GM21381 (cell line): ENCODE results near the gene LRRC15.

Experiments
- ATAC-seq: cut with Tn5 transposase; IDR thresholded peaks from one replicate; pipeline ENCODE4 v1.9.1; 2021; ENCODE audit warnings: mild to moderate bottlenecking, moderate library complexity; ENCODE audit not compliant: unreplicated experiment

The LRRC15 gene

GRCh38 chr3:194336601-194337355, 32.8 kb downstream of the LRRC15 start:
- ATAC-seq: no peak

DNA sequence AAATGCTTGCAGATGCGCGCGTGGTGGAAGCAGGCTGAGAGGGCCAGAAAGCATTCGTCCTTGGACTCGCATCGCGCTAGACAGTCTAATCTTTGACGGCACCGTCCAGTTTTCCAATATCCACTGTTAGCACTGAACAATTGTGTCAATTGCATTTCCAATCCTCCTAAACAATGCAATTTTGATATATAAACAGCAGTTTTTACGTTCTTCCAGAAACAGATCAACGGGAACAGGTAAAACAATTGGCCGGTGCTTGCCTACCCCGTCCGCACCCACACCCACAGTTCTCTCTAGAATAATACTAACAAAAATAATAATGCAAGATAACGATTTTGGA, 35.6 kb downstream of the LRRC15 start:
- ATAC-seq: no peak

DNA sequence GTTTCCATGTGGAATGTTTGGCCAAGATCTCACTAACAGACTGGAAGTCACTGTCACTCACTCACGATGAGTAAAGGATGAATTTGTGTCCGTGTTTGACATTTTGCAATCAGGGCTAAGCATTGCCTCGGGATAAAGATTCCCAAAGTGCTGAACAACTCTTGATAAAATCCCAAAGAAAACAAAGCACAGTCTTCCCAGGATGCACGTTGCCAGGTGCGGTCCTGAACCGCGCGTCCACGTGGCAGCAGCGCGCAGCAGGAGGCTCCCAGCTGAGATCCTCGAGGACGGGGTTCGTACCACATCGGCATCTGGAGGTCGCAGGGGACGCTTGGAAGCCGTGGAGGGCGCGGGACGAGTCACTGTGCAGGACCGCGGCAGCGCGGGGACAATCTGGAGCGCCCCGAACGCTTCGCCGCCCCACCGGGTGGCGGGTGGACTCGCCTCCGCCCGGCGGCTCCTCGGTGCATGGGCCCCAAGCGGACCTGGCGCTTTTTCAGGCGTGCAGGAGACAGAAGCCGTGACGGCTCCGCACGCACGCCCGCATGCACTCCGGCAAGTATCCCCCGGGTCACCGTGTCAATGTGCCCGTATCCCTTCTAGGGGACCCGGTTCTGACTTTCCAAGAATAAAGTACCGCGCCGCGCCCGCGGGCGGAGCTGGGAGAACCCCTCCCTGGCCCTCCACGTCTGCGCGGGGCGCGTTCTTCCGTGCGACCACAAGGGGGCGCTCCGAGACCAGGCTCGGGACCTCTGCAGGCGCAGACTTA, 36.1 kb downstream of the LRRC15 start:
- peak; percentile 93 for ATAC-seq

GRCh38 chr3:194332858-194333211, 36.7 kb downstream of the LRRC15 start:
- ATAC-seq: no peak

DNA sequence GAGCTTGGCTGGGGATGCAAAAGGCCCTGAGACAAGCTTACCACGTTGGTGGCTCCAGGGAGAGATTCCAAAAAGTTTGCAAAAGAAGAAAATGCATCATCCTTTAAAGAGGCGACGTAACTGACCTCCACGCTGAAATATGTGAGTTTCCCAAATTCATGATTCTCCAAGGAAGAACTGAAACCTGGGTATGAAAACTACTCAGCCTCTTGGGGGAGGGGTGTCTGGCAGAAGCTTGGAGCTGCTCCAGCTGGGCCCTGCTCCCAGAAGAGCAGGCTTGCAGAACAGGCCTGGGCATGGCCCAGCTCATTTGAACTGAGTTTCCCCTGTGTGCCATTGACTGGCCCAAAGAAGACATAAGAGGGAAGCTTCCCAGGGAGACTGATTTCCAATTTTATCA, 39.0 kb downstream of the LRRC15 start:
- ATAC-seq: no peak

- ATAC-seq: no peak
Measured at GRCh38 chr3:194330160-194330559, 39.4 kb downstream of the LRRC15 start.

DNA sequence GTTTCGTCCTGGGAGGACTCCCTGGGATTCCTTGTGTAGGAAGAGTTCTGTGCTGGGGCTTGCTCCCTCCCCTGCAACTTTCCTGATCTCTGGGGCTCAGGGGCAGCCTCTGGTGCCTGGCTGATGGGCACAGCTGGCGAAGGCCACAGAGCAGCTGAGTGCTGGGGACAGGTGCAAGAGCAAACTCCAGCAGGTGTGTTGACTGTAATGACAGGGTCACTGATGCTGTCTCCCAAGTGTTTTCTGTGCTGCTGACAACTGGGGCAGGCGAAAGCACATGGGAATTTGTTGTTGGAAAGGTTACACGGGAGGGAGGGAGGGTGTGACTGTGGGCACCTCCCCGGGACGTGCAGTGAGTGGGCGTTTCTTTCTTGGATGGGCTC, 40.0 kb downstream of the LRRC15 start:
- no peak for ATAC-seq

GRCh38 chr3:194328942-194329582, 40.5 kb downstream of the LRRC15 start:
- ATAC-seq: no peak

DNA sequence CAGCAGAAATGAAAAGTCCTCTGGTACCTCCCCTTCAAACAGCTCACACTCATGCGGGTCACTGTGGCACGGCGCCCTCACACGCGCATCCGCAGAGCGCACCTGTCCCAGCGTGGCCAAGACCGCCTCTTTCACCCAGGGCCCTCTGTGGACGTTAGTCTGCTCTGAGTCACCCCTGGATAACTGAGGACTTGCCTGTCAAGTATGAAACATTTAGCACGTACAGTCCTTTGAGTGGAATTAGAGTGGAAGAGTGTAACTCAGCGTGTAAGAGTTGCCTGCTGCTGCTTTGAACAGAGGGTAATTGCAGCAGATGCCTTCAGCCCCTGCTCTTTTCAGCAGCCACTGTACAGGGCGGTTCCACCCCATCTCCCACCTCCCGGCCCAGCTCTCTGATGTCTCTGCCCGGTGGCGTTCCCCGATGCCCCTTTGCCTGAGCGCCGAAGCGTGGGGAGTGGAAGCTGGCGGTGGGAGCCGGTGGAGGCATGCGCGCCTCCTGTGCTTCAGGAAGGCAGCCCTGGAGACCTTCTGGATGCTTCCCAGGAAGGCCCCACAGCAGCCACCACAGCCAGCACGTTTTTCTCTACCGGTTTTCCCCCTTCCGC, 41.4 kb downstream of the LRRC15 start:
- no peak for ATAC-seq

- no peak for ATAC-seq
Measured at GRCh38 chr3:194327218-194328052, 42.1 kb downstream of the LRRC15 start.

- no peak for ATAC-seq
Measured at GRCh38 chr3:194326968-194327217, 42.6 kb downstream of the LRRC15 start.

DNA sequence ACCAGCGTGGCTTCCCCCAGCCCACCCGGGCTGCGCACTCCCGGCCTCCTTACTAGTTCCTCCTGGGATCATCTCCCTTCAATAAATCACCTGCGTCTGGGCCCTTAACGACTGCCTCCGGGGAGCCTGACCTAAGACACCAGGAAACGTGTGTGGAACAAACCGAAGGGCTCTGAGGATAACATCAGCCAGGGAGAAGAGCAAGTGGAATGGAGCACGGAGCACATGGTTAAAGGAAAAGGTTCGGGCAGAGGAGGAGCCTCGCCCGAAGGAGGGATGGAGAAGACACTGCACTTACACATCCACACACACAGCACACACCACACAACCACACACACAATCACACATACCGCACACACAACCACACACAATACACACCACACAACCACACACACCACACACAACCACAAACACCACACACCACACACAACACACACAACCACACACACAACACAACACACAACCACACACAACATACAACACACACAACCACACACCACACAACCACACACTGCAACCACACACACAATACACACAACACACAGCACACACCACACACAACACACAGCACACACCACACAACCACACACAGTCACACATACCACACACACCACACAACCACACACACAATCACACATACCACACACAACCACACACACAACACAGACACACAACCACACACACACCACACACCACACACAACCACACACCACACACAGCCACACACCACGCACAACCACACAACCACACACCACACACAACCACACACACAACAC, 43.2 kb downstream of the LRRC15 start:
- ATAC-seq: no peak

DNA sequence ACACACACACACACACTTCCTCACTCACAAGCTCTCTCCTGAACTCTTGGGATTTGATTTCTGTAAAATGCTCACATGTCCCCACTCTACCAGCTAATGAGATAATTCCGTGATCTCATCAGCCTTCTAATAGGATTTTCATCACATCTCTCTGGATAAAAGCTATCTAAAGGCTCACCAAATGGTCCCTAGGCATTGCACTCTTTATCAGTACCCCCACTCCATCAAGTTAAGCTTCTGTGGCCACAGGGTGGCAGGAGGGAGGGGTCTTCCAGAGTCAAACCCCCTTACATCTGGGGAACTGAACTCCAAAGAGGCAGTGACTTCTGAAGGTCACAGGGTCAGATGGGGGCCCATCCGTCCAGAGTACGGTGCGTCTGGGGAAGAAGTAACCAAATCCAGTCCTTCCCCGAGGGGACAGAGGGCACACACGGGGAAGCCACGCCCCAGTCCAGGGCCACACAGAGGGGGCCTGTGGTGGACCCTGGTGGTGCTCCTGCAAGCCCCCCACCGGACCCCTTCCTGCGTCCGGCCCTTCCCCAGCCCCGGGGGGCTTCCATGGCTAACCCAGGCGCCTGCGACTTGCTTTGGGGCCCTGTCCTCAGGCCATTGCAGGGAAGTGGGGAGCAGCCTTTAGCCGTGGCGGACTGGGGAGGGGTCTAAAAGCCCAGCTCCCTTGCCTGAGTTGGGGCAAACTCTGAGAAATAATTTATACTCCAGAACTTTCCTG, 44.0 kb downstream of the LRRC15 start:
- ATAC-seq: no peak

DNA sequence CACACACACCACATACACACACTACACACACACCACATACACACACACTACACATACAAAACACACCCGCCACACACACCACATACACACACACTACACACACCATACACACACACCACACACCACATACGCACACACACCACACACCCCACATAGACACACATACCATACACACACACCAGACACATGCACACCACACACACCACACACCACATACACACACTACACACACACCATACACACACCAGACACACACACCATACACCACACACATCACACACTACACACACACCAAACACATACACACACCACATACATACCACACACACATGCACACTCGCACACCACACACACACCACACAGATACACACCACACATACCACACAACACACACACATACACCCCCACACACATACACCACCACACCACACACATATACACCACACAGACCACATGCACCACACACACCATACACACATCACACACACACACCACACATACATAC, 44.7 kb downstream of the LRRC15 start:
- ATAC-seq: no peak

DNA sequence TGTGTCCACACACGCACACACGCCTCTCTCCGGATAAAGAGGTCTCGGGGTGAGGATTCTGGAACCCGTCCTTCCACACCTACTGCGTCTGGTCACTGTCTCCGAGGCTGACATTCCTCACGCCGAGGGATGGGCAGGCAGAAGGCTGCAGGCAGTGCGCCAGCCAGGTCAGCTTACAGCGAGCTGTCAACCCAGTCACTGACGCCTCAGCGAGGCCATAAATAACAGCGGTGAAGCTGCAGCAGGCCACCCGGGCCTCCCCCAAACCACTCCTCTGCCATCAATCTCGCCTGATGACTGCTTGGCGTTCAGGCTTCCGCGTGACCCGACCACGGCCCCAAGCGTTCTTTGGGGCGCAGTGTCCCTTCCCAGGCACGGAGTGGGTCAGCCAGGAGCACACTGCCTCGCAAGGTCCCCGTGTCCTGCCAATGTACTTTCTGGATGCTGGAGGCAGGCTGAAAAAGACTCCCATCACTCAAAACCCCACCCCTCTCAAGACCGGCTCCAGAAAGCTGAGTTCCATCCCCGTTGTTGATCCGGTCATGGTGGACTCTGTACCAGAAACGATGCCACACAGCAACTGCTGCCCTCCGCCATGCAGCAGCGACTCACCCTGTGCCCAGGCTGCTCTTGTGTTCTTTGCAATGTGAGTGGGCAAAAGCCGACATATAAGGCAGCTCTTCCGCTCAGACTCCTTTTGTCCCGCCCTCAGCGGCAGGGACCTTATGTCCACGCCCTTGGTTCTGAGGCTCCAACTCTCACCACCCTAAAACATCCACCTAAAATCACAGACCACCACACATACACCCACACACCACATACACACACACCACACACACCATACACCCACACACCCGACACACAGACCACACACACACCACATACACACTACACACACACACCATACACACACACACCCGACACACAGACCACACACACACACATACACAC, 45.5 kb downstream of the LRRC15 start:
- no peak for ATAC-seq

DNA sequence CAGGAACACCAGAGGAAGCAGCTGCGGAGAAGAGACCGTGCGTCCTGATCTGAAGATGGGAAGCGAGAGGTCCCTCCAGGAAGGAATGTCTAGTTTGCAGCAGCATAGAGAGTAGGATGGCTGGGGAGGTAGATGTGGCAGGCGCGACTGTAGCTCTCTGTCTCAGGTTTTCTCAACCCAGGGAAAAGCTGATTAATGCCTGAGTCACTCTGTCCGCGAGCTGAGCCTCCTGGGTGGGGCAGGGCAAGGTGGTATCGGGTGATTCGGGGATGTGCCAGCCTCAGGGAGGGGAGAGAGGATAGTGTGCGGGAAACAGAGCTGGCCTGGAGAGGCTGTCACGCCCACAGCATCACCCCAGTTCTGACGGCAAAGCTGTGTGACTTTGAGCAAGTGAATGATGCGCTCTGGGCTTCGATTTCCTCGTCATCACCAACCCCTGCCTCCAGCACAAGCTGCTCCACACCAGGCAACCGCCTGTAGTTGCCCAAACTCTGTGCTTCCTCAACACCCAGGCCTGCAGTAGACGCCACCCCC, 46.8 kb downstream of the LRRC15 start:
- no peak for ATAC-seq

DNA sequence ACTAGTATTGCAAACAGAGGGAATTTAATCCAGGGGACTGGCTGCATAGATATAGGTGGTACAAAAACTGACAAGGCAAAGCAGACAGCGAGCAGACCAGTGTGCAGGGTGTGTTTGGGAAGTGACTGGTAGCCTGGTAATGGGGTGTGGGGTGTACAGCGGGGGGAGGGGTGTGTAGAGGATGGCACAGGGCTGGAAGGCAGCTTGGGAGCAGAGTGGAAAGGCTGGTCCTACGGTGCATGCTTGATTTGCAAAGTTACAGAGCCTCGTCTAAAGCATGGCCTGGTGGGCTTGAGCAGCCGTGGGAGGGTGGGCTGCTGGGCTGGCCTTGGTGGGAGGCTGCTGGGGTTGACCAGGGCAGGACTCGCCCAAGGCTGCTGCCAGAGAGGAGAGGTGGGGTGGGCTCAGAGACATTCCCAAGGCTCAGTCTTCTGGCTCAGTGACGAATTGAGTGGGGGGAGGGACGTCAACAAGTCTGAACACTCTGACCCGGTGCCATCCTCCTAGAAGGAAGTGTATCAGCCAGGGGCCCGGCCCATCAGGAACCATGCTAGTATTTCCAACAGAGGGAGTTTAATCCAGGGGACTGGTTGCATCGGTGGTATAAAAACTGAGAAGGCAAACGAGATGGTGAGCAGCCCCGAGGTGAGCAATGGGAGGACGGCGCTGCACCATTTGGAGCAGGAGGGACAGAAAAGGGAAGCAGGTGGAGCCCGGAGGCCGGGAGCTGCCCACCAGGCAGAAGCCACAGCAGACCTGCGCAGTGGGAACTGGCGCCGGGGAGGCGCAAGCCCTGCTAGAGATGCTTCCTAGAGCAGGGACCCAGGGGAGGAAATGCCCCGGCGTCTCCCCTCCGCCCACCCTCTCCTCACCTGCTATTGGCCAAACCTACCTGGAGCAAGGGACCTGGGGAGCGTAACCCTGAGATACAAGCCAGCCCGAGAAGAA, 47.6 kb downstream of the LRRC15 start:
- no peak for ATAC-seq
